ENCODE results near the gene HK3. TPM values are rescaled to one million over a fixed set of nuclear protein-coding genes. Genes with fewer than 3 reads are reported as not detected.

Gene HK3
- total RNA-seq, 1 donor from 2014 or later: 4.4 TPM

- H3K4me3 ChIP-seq: no peak overlapping the region
- intact Hi-C loops (cut with DNase I): no loop called here
- no peaks in the 10 kb centered on the region for H3K4me1 ChIP-seq
- no peak overlapping the region for H3K27ac ChIP-seq
- DNase-seq (ENCODE audit: low spot score in 2 of 2): no peak
- no peak for TF ChIP-seq CTCF (IDR thresholded peaks at IDR 0.05)
- H3K36me3 ChIP-seq: no peaks in the 10 kb centered on the region
- no peaks in the 10 kb centered on the region for H3K27me3 ChIP-seq
- H3K9me3 ChIP-seq: no peaks in the 10 kb centered on the region
Observed at GRCh38 chr5:176870110-176870591, 29.0 kb downstream of the HK3 start.

GRCh38 chr5:176869501-176870109, 29.5 kb downstream of the HK3 start:
- Histone ChIP-seq H3K9me3 (no peaks in the 10 kb centered on the region), H3K27ac (no peak overlapping the region), H3K27me3 (no peaks in the 10 kb centered on the region), H3K4me1 (no peaks in the 10 kb centered on the region), H3K36me3 (no peaks in the 10 kb centered on the region), H3K4me3 (no peak overlapping the region)
- no peak for TF ChIP-seq CTCF (IDR thresholded peaks at IDR 0.05)
- no peak for DNase-seq (ENCODE audit: low spot score in 2 of 2)
- intact Hi-C loops (cut with DNase I): no loop called here

- no peak for DNase-seq (ENCODE audit: low spot score in 2 of 2)
- intact Hi-C loops (cut with DNase I): no loop called here
- Histone ChIP-seq H3K27ac (no peak overlapping the region), H3K36me3 (no peaks in the 10 kb centered on the region), H3K4me3 (no peak overlapping the region), H3K9me3 (no peaks in the 10 kb centered on the region), H3K4me1 (no peaks in the 10 kb centered on the region), H3K27me3 (no peaks in the 10 kb centered on the region)
- no peak for TF ChIP-seq CTCF (IDR thresholded peaks at IDR 0.05)
Observed at GRCh38 chr5:176868731-176869130, 30.4 kb downstream of the HK3 start.

- H3K27me3 ChIP-seq: no peaks in the 10 kb centered on the region
- no peak for TF ChIP-seq CTCF (IDR thresholded peaks at IDR 0.05)
- H3K27ac ChIP-seq: no peak overlapping the region
- H3K4me3 ChIP-seq: no peak overlapping the region
- no peak for DNase-seq (ENCODE audit: low spot score in 2 of 2)
- H3K9me3 ChIP-seq: no peaks in the 10 kb centered on the region
- intact Hi-C loops (cut with DNase I): no loop called here
- no peaks in the 10 kb centered on the region for H3K4me1 ChIP-seq
- H3K36me3 ChIP-seq: no peaks in the 10 kb centered on the region
Observed at GRCh38 chr5:176868126-176868525, 31.0 kb downstream of the HK3 start.

- Histone ChIP-seq H3K9me3 (no peaks in the 10 kb centered on the region), H3K36me3 (no peaks in the 10 kb centered on the region), H3K27me3 (no peaks in the 10 kb centered on the region), H3K4me1 (no peaks in the 10 kb centered on the region), H3K27ac (no peak overlapping the region), H3K4me3 (no peak overlapping the region)
- DNase-seq (ENCODE audit: low spot score in 2 of 2): no peak
- intact Hi-C loops (cut with DNase I): no loop called here
- TF ChIP-seq CTCF (IDR thresholded peaks at IDR 0.05): no peak
Observed at GRCh38 chr5:176866707-176867310, 32.3 kb downstream of the HK3 start.
